Neural progenitor cell (in vitro differentiated cells): Measurements from ENCODE around the gene FAM120A.

Experiments
- EZH2 ChIP-seq: fragments of 200-600 bp; sonication (generic); IDR thresholded peaks from 2 replicates; pipeline ENCODE4 v1.6.1; 2017; ENCODE audit warnings: antibody characterized with exemption, mild to moderate bottlenecking, moderate library complexity
- EZH2phosphoT487 ChIP-seq: fragments of 200-600 bp; sonication (generic); IDR thresholded peaks from 2 replicates; pipeline ENCODE4 v1.6.1; 2017; ENCODE audit warnings: antibody characterized with exemption
- TF ChIP-seq, protein P1 (sequence below): fragments of 200-600 bp; sonication (generic); IDR thresholded peaks from 2 replicates; pipeline ENCODE4 v1.5.1; 2017; ENCODE audit warnings: antibody characterized with exemption, mild to moderate bottlenecking

DNA sequence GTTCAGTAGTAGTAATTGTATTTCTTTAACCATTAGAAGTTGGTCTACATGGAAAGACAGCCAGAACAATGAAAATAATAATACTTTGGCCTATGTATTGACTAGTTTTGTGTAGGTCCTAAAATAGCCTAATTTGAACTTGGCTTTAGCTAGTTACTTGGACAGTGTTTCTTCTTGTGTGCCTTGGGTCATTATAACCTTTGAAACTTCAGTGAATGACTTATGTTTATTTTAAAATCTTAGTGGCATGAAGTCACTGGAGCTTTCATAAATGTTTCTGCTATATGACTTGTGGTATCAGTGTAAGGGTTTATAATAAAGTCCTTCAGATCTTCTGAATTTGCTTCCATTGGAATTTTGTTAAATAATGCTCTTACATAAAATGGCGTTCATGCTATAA, 4.5 kb downstream of the FAM120A start:
- TF ChIP-seq, protein P1, sequence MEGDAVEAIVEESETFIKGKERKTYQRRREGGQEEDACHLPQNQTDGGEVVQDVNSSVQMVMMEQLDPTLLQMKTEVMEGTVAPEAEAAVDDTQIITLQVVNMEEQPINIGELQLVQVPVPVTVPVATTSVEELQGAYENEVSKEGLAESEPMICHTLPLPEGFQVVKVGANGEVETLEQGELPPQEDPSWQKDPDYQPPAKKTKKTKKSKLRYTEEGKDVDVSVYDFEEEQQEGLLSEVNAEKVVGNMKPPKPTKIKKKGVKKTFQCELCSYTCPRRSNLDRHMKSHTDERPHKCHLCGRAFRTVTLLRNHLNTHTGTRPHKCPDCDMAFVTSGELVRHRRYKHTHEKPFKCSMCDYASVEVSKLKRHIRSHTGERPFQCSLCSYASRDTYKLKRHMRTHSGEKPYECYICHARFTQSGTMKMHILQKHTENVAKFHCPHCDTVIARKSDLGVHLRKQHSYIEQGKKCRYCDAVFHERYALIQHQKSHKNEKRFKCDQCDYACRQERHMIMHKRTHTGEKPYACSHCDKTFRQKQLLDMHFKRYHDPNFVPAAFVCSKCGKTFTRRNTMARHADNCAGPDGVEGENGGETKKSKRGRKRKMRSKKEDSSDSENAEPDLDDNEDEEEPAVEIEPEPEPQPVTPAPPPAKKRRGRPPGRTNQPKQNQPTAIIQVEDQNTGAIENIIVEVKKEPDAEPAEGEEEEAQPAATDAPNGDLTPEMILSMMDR, result no peak
- TF ChIP-seq EZH2 (no peak), EZH2phosphoT487 (no peak)
